Measurements from ENCODE around the gene CXCR6.

CXCR6 gene

DNA sequence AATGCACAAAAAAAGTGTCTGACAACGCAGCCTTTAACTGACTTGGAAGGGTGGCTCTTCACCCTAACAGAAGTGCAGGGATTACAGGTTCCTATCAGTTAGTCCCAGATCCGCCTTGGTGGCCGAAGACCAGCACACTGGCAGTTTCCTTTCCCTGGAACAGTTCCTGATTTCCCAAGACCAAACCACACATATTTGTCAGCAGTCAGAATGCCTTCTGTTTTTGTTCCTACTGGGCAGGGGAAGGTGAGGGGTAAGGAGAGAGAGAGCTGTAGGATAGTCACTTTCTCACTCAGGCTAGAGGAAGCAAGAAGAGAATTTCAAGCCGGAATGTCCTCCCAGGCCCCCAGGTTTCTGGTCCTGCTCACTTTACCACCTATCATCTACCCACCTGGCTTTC lies 9.2 kb downstream of the CXCR6 start:
- no peak for TF ChIP-seq EZH2 (optimal IDR thresholded peaks at IDR 0.05; ENCODE audit: low read depth, low read length)
- TF ChIP-seq EZH2phosphoT487 (IDR thresholded peaks at IDR 0.05; ENCODE audit: low read length), result no peak
- TF ChIP-seq, protein P1, sequence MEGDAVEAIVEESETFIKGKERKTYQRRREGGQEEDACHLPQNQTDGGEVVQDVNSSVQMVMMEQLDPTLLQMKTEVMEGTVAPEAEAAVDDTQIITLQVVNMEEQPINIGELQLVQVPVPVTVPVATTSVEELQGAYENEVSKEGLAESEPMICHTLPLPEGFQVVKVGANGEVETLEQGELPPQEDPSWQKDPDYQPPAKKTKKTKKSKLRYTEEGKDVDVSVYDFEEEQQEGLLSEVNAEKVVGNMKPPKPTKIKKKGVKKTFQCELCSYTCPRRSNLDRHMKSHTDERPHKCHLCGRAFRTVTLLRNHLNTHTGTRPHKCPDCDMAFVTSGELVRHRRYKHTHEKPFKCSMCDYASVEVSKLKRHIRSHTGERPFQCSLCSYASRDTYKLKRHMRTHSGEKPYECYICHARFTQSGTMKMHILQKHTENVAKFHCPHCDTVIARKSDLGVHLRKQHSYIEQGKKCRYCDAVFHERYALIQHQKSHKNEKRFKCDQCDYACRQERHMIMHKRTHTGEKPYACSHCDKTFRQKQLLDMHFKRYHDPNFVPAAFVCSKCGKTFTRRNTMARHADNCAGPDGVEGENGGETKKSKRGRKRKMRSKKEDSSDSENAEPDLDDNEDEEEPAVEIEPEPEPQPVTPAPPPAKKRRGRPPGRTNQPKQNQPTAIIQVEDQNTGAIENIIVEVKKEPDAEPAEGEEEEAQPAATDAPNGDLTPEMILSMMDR (IDR thresholded peaks at IDR 0.05; ENCODE audit: low read length), result no peak
- Histone ChIP-seq H3K27me3 (replicated peaks; ENCODE audit: insufficient read depth, low read length) (no peaks in the 10 kb centered on the region), H3K4me2 (ENCODE audit: low read depth, low read length) (no peak overlapping the region), H3K36me3 (replicated peaks; ENCODE audit: insufficient read depth, low read length) (no peaks in the 10 kb centered on the region), H3K27ac (ENCODE audit: low read length) (no peak overlapping the region), H3K4me1 (ENCODE audit: low read length) (no peaks in the 10 kb centered on the region), H3F3A (ENCODE audit: insufficient read depth, low read length) (no peaks in the 10 kb centered on the region), H3K9ac (ENCODE audit: low read length) (no peak overlapping the region), H3K79me2 (ENCODE audit: low read length) (no peaks in the 10 kb centered on the region), H3K4me3 (ENCODE audit: low read length) (no peak overlapping the region), H3K9me3 (replicated peaks; ENCODE audit: insufficient read depth, low read length) (no peaks in the 10 kb centered on the region), H4K20me1 (ENCODE audit: insufficient read depth, low read length) (no peaks in the 10 kb centered on the region), H2AFZ (ENCODE audit: low read length) (no peak overlapping the region), H3K9me2 (replicated peaks; ENCODE audit: insufficient read depth, low read length) (no peaks in the 10 kb centered on the region)
- no peak for DNase-seq

DNA sequence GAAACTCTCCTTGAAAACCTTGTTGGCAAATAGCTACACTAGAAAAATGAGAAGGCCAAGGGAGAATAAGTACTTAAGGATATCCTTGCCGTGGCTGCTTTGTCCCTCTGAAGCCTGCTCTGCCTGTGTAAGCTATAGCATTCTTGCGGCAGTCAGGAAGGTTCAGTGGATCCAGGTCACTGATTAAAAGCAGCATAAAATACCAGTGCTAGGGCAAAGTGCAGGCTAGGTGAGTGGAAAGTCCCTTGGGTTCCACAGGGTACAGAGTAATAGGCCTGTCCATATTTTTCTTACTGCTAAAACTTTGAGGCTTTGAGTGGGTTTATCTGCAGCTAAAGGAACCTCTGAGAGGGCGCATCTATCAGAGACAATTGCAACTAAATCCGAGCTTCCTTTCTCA lies 10.3 kb downstream of the CXCR6 start:
- DNase-seq, result no peak
- no peak for TF ChIP-seq EZH2phosphoT487 (IDR thresholded peaks at IDR 0.05; ENCODE audit: low read length)
- TF ChIP-seq, protein P1 (IDR thresholded peaks at IDR 0.05; ENCODE audit: low read length), result no peak
- no peaks in the 10 kb centered on the region for H3F3A ChIP-seq (ENCODE audit: insufficient read depth, low read length)
- no peaks in the 10 kb centered on the region for H3K36me3 ChIP-seq (replicated peaks; ENCODE audit: insufficient read depth, low read length)
- no peak overlapping the region for H3K27ac ChIP-seq (ENCODE audit: low read length)
- no peak overlapping the region for H3K9ac ChIP-seq (ENCODE audit: low read length)
- no peak overlapping the region for H3K4me2 ChIP-seq (ENCODE audit: low read depth, low read length)
- no peaks in the 10 kb centered on the region for H3K4me1 ChIP-seq (ENCODE audit: low read length)
- no peaks in the 10 kb centered on the region for H3K27me3 ChIP-seq (replicated peaks; ENCODE audit: insufficient read depth, low read length)
- no peak overlapping the region for H3K4me3 ChIP-seq (ENCODE audit: low read length)
- H3K79me2 ChIP-seq (ENCODE audit: low read length), result no peaks in the 10 kb centered on the region
- no peaks in the 10 kb centered on the region for H4K20me1 ChIP-seq (ENCODE audit: insufficient read depth, low read length)
- no peaks in the 10 kb centered on the region for H3K9me3 ChIP-seq (replicated peaks; ENCODE audit: insufficient read depth, low read length)
- no peaks in the 10 kb centered on the region for H3K9me2 ChIP-seq (replicated peaks; ENCODE audit: insufficient read depth, low read length)
- H2AFZ ChIP-seq (ENCODE audit: low read length), result no peak overlapping the region

DNA sequence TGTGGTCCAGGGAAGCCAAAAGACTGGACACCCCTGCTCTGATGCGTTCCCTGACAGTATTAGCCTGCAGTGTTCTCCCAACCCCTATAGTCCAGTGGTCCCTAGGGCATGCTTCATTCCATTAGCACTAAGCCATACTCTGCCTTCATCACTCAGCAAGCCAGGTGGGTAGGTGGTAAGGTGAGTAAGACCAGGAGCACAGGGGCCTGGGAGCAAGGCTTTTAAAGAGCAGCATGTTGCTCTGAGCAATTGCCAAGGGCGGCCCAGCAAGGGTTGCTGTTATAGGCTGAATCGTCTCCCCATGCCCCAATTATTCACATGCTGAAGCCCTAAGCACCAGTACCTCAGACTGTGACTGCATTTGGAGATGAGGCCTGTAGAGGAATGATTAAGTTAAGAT lies 11.0 kb downstream of the CXCR6 start:
- H3K79me2 ChIP-seq (ENCODE audit: low read length), result no peaks in the 10 kb centered on the region
- H3K4me1 ChIP-seq (ENCODE audit: low read length), result no peaks in the 10 kb centered on the region
- H3K4me2 ChIP-seq (ENCODE audit: low read depth, low read length), result no peak overlapping the region
- no peaks in the 10 kb centered on the region for H3K27me3 ChIP-seq (replicated peaks; ENCODE audit: insufficient read depth, low read length)
- H3K4me3 ChIP-seq (ENCODE audit: low read length), result no peak overlapping the region
- H2AFZ ChIP-seq (ENCODE audit: low read length), result no peak overlapping the region
- H3K9me2 ChIP-seq (replicated peaks; ENCODE audit: insufficient read depth, low read length), result no peaks in the 10 kb centered on the region
- no peaks in the 10 kb centered on the region for H3K9me3 ChIP-seq (replicated peaks; ENCODE audit: insufficient read depth, low read length)
- no peaks in the 10 kb centered on the region for H3K36me3 ChIP-seq (replicated peaks; ENCODE audit: insufficient read depth, low read length)
- TF ChIP-seq EZH2phosphoT487 (IDR thresholded peaks at IDR 0.05; ENCODE audit: low read length) (no peak), EZH2 (optimal IDR thresholded peaks at IDR 0.05; ENCODE audit: low read depth, low read length) (no peak)
- TF ChIP-seq, protein P1 (IDR thresholded peaks at IDR 0.05; ENCODE audit: low read length), result no peak
- DNase-seq, result no peak
- no peak overlapping the region for H3K9ac ChIP-seq (ENCODE audit: low read length)
- H3F3A ChIP-seq (ENCODE audit: insufficient read depth, low read length), result no peaks in the 10 kb centered on the region
- no peak overlapping the region for H3K27ac ChIP-seq (ENCODE audit: low read length)
- H4K20me1 ChIP-seq (ENCODE audit: insufficient read depth, low read length), result no peaks in the 10 kb centered on the region
